Endothelial cell of umbilical vein (primary cell): Measurements from ENCODE around the gene PPP4R4. TPM values are rescaled to one million over a fixed set of nuclear protein-coding genes. Genes with fewer than 3 reads are reported as not detected.

ENCODE experiments used
- BruUV-seq: library from RNA; stranded (reverse); fragments of 400-500 nt; replicated peaks from 2 replicates; lab custom pipeline; 2021; lab: Mats Ljungman, UMichigan
- CTCF ChIA-PET: fragments of 300-600, 350-600 bp; sonication (Branson Sonifier 250); formaldehyde crosslinking; loops from one replicate; lab custom pipeline; 2021; ENCODE audit warnings: antibody characterized with exemption, inconsistent platforms; lab: Charles Lee
- POLR2A ChIA-PET: fragments of 300-600, 350-600 bp; sonication (Branson Sonifier 250); formaldehyde crosslinking; loops from one replicate; lab custom pipeline; 2021; ENCODE audit warnings: antibody characterized with exemption, inconsistent platforms; lab: Charles Lee
- DNase-seq: peaks from one replicate; pipeline ENCODE4 v3.0.0-alpha.2; 2011; ENCODE audit warnings: low read depth, low spot score
- FAIRE-seq: peaks from 2 replicates; lab custom pipeline; 2011; peaks lifted over from hg19 to GRCh38; lab: Jason Lieb, UNC
- H2AFZ ChIP-seq: 2 replicates; pipeline ENCODE4 v1.6.0; 2012; ENCODE audit warnings: low read depth, low read length, control low read depth, inconsistent platforms
- H3K27ac ChIP-seq: 2 replicates; pipeline ENCODE4 v1.5.1; 2011; ENCODE audit warnings: low read depth, mild to moderate bottlenecking, control low read depth, low read length, moderate library complexity; ENCODE audit not compliant: insufficient read depth
- H3K27me3 ChIP-seq, 2 experiments: 2 replicates each; pipeline versions ENCODE4 v1.6.0 to v1.6.1; 2011; ENCODE audit warnings: low read length in 2 of 2, mixed read lengths in 1 of 2; ENCODE audit not compliant: control insufficient read depth in 2 of 2, insufficient read depth in 2 of 2
- H3K36me3 ChIP-seq, 2 experiments: 2 replicates in 1 of 2; 3 replicates in 1 of 2; pipeline ENCODE4 v1.5.1; 2011; ENCODE audit warnings: low read length in 2 of 2, mild to moderate bottlenecking in 1 of 2, moderate library complexity in 1 of 2; ENCODE audit not compliant: control insufficient read depth in 2 of 2, insufficient read depth in 2 of 2; ENCODE audit errors: extremely low read depth in 1 of 2
- H3K4me1 ChIP-seq: 3 replicates; pipeline ENCODE4 v1.5.1; 2011; ENCODE audit warnings: mild to moderate bottlenecking, low read length; ENCODE audit not compliant: control insufficient read depth, insufficient read depth; ENCODE audit errors: extremely low read depth
- H3K4me2 ChIP-seq: 2 replicates; pipeline ENCODE4 v1.6.1; 2011; ENCODE audit warnings: low read length, control low read depth, mixed read lengths; ENCODE audit not compliant: insufficient read depth
- H3K4me3 ChIP-seq, 3 experiments: fragments of 200-600 bp in 1 of 3; sonication (generic), shearing (Covaris generic) in 1 of 3; replicated peaks in 1 of 3; 2 replicates each; pipeline ENCODE4 v1.5.1; 2011 to 2016; ENCODE audit warnings: control low read depth in 3 of 3, low read length in 3 of 3, mild to moderate bottlenecking in 2 of 3, inconsistent platforms in 1 of 3, low read depth in 1 of 3, moderate library complexity in 1 of 3; ENCODE audit not compliant: insufficient read depth in 1 of 3
- H3K79me2 ChIP-seq: 2 replicates; pipeline ENCODE4 v1.6.0; 2012; ENCODE audit warnings: low read length, inconsistent platforms; ENCODE audit not compliant: control insufficient read depth, insufficient read depth
- H3K9ac ChIP-seq: replicated peaks from 2 replicates; pipeline ENCODE3; 2011; ENCODE audit warnings: low read length, control low read depth; ENCODE audit not compliant: insufficient read depth; ENCODE audit errors: extremely low read depth
- H3K9me1 ChIP-seq: replicated peaks from 3 replicates; pipeline ENCODE4 v1.6.0; 2011; ENCODE audit warnings: mild to moderate bottlenecking, low read length; ENCODE audit not compliant: control insufficient read depth, insufficient read depth; ENCODE audit errors: extremely low read depth
- H3K9me3 ChIP-seq: replicated peaks from 2 replicates; pipeline ENCODE4 v1.5.1; 2012; ENCODE audit warnings: low read length, inconsistent platforms; ENCODE audit not compliant: control insufficient read depth, insufficient read depth
- H4K20me1 ChIP-seq: replicated peaks from 2 replicates; pipeline ENCODE3; 2011; ENCODE audit warnings: mild to moderate bottlenecking, low read length; ENCODE audit not compliant: control insufficient read depth, insufficient read depth; ENCODE audit errors: extremely low read depth
- EZH2 ChIP-seq: IDR thresholded peaks from 2 replicates; pipeline ENCODE4 v1.6.1; 2012; ENCODE audit warnings: borderline replicate concordance, low read depth, mild to moderate bottlenecking, moderate library complexity, low read length, inconsistent platforms; ENCODE audit not compliant: severe bottlenecking
- FOS ChIP-seq: IDR thresholded peaks from 2 replicates; pipeline ENCODE4 v1.6.1; 2011; ENCODE audit warnings: mild to moderate bottlenecking, low read length, moderate library complexity, borderline replicate concordance; ENCODE audit not compliant: insufficient read depth
- GATA2 ChIP-seq: IDR thresholded peaks from 2 replicates; pipeline ENCODE4 v1.7.0; 2011; ENCODE audit warnings: low read depth, mild to moderate bottlenecking, moderate library complexity, mixed read lengths, low read length; ENCODE audit not compliant: insufficient read length, insufficient read depth
- MAX ChIP-seq: IDR thresholded peaks from 2 replicates; pipeline ENCODE4 v1.6.1; 2011; ENCODE audit not compliant: insufficient read depth, insufficient read length
- MYC ChIP-seq: IDR thresholded peaks from one replicate; pipeline ENCODE4 v1.6.1; 2011; ENCODE audit warnings: mild to moderate bottlenecking, low read depth, low read length
- POLR2A ChIP-seq: IDR thresholded peaks from 2 replicates; pipeline ENCODE4 v1.6.1; 2012; ENCODE audit warnings: low read depth, mild to moderate bottlenecking, control low read depth, low read length
- POLR2AphosphoS5 ChIP-seq: IDR thresholded peaks from 2 replicates; pipeline ENCODE4 v1.6.1; 2012; ENCODE audit warnings: low read depth, mild to moderate bottlenecking, control low read depth, low read length, moderate library complexity; ENCODE audit not compliant: insufficient read depth
- dilution Hi-C: fragments of 300-500 bp; cut with MboI; formaldehyde crosslinking; loops from one replicate; pipeline ENCODE4 v1.15.0; 2019; ENCODE audit warnings: low sequenced_read_pairs; ENCODE audit not compliant: extremely low pct_ligation_motif_present
- intact Hi-C: fragments of 100-400 bp; cut with micrococcal nuclease; formaldehyde crosslinking; loops from one replicate; pipeline ENCODE4 v1.10.0; 2022
- polyA plus RNA-seq, 4 experiments: library from polyadenylated mRNA; depleted of rRNA in 3 of 4; stranded (reverse) in 3 of 4; unstranded in 1 of 4; fragments of >200 nt; gene quantifications; 2 replicates each; pipeline versions ENCODE4 v1.2.1 to v1.2.3, GENCODE V29; 2011 to 2012; ENCODE audit warnings: missing spikeins in 1 of 4
- total RNA-seq: library from RNA; stranded (reverse); gene quantifications from 2 replicates; pipeline ENCODE4 v1.2.3, GENCODE V29; 2021
- TF ChIP-seq, protein P1 (sequence below), 2 donors: IDR thresholded peaks; 1 replicate in 1 of 2; 2 replicates in 1 of 2; pipeline ENCODE4 v1.5.1; 2011; ENCODE audit warnings: low read length in 2 of 2, mild to moderate bottlenecking in 2 of 2, moderate library complexity in 2 of 2, control low read depth in 1 of 2, inconsistent platforms in 1 of 2, low read depth in 1 of 2; ENCODE audit not compliant: insufficient read depth in 1 of 2; ENCODE audit errors: extremely low read depth in 1 of 2

Gene PPP4R4
- total and polyA plus RNA-seq, 2 donors (not counting 3 experiments of a cell fraction or from before 2014, with no cell fraction given), result not detected

- FAIRE-seq (no peak), DNase-seq (no peak)
- CTCF ChIA-PET, result no interaction called here
- H3K27ac ChIP-seq, result no peak overlapping the region
- H2AFZ ChIP-seq, result no peak overlapping the region
- no peaks in the 10 kb centered on the region for H3K27me3 ChIP-seq
- no peaks in the 10 kb centered on the region for H4K20me1 ChIP-seq
- H3K36me3 ChIP-seq, result no peaks in the 10 kb centered on the region
- dilution Hi-C loops (no loop called here), intact Hi-C loops (no loop called here)
- POLR2A ChIA-PET, result no interaction called here
- TF ChIP-seq EZH2 (no peak), GATA2 (no peak), MYC (no peak)
- H3K4me3 ChIP-seq, result no peak overlapping the region
- no peaks in the 10 kb centered on the region for H3K4me1 ChIP-seq
- no peak overlapping the region for H3K9ac ChIP-seq
- H3K79me2 ChIP-seq, result no peaks in the 10 kb centered on the region
- H3K9me3 ChIP-seq, result no peaks in the 10 kb centered on the region
- BruUV-seq, result no TSS peak
- no peak overlapping the region for H3K4me2 ChIP-seq
- H3K9me1 ChIP-seq, result no peaks in the 10 kb centered on the region
Observed at GRCh38 chr14:94144765-94145164, 29.4 kb upstream of the PPP4R4 start.

DNA sequence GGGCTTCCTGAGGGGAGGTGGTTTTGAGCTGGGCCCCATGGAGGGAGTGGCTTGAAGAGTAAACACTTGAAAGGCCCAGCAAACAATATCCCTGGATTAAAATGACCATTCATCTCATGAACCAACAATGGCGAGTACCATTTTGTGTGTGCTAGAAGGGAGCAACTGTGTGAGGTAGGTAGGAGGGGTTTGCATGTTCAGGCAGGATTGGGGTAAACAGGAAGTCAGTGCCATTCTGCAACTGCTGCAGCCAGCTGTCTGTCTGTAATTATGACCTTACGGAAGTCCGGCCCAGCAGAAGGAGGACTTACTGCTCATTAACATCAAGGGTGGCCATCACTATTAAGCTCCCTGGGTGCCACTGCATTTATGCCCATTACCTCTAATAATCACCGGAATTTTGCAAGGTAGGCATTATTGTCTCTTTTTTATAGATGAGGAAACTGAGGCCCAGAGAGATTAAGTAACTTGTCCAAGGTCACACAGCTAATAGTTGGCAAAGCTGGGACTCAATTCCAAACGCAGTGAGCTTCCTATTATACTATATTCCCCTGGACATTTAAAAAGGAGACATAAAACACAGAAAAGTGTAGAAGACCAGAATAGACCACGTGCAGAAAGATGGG lies 28.1 kb upstream of the PPP4R4 start:
- FAIRE-seq (no peak), DNase-seq (no peak)
- Histone ChIP-seq H3K79me2 (no peaks in the 10 kb centered on the region), H3K27ac (no peak overlapping the region), H2AFZ (no peak overlapping the region), H3K4me1 (no peaks in the 10 kb centered on the region), H3K9me3 (no peaks in the 10 kb centered on the region), H3K9ac (no peak overlapping the region), H3K36me3 (no peaks in the 10 kb centered on the region), H3K27me3 (no peaks in the 10 kb centered on the region), H4K20me1 (no peaks in the 10 kb centered on the region), H3K4me2 (no peak overlapping the region), H3K4me3 (no peak overlapping the region), H3K9me1 (no peaks in the 10 kb centered on the region)
- TF ChIP-seq POLR2A (no peak), FOS (no peak), EZH2 (no peak), POLR2AphosphoS5 (no peak), GATA2 (no peak), MYC (no peak), MAX (no peak)
- TF ChIP-seq, protein P1, sequence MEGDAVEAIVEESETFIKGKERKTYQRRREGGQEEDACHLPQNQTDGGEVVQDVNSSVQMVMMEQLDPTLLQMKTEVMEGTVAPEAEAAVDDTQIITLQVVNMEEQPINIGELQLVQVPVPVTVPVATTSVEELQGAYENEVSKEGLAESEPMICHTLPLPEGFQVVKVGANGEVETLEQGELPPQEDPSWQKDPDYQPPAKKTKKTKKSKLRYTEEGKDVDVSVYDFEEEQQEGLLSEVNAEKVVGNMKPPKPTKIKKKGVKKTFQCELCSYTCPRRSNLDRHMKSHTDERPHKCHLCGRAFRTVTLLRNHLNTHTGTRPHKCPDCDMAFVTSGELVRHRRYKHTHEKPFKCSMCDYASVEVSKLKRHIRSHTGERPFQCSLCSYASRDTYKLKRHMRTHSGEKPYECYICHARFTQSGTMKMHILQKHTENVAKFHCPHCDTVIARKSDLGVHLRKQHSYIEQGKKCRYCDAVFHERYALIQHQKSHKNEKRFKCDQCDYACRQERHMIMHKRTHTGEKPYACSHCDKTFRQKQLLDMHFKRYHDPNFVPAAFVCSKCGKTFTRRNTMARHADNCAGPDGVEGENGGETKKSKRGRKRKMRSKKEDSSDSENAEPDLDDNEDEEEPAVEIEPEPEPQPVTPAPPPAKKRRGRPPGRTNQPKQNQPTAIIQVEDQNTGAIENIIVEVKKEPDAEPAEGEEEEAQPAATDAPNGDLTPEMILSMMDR (IDR thresholded peaks at IDR 0.05; ENCODE audit: extremely low read depth in 1 of 2, insufficient read depth in 1 of 2, low read depth in 1 of 2, low read length in 2 of 2), result no peak
- no TSS peak for BruUV-seq
- POLR2A ChIA-PET, result no interaction called here
- intact Hi-C loops, result no loop called here
- CTCF ChIA-PET, result interaction anchor here (0.8 to 1.3 kb wide), 3 partner anchors 10 to 111 kb away, joined by 4 to 5 read pairs (median 4); no protein-coding TSS in a partner anchor
- dilution Hi-C loops, result no loop called here
